H9 (cell line): ENCODE measurements around the gene UBE2L5. TPM values are rescaled to one million over a fixed set of nuclear protein-coding genes. Genes with fewer than 3 reads are reported as not detected.

ENCODE experiments used
- DNase-seq: peaks from one replicate; pipeline ENCODE4 v3.0.0-alpha.2; 2017
- H2AFZ ChIP-seq: one replicate; pipeline ENCODE4 v1.6.1; 2013; ENCODE audit warnings: mild to moderate bottlenecking, low read length, control low read depth, moderate library complexity
- H2AK5ac ChIP-seq: 2 replicates; pipeline ENCODE4 v1.6.1; 2013; ENCODE audit warnings: low read length, control low read depth, mixed read lengths; ENCODE audit not compliant: insufficient read length
- H2BK120ac ChIP-seq: one replicate; pipeline ENCODE4 v1.6.1; 2013; ENCODE audit warnings: low read depth, mild to moderate bottlenecking, low read length, control low read depth, inconsistent platforms; ENCODE audit not compliant: poor library complexity, severe bottlenecking
- H2BK12ac ChIP-seq: 2 replicates; pipeline ENCODE4 v1.6.1; 2013; ENCODE audit warnings: low read length, control low read depth, mixed read lengths, low read depth; ENCODE audit not compliant: insufficient read length
- H2BK15ac ChIP-seq: 2 replicates; pipeline ENCODE4 v1.6.1; 2013; ENCODE audit warnings: low read depth, low read length, control low read depth
- H2BK20ac ChIP-seq: one replicate; pipeline ENCODE4 v1.6.1; 2013; ENCODE audit warnings: low read depth, mild to moderate bottlenecking, low read length, control low read depth, inconsistent platforms; ENCODE audit not compliant: poor library complexity, severe bottlenecking
- H2BK5ac ChIP-seq: 2 replicates; pipeline ENCODE4 v1.6.1; 2013; ENCODE audit warnings: low read length, control low read depth, mixed read lengths; ENCODE audit not compliant: insufficient read length
- H3K14ac ChIP-seq: 2 replicates; pipeline ENCODE4 v1.6.1; 2013; ENCODE audit warnings: low read length, control low read depth; ENCODE audit not compliant: insufficient read depth
- H3K18ac ChIP-seq: 2 replicates; pipeline ENCODE4 v1.6.1; 2013; ENCODE audit warnings: low read depth, mild to moderate bottlenecking, mixed read lengths, low read length, control low read depth; ENCODE audit not compliant: insufficient read length
- H3K23ac ChIP-seq: 2 replicates; pipeline ENCODE4 v1.6.1; 2013; ENCODE audit warnings: low read length, control low read depth, mixed read lengths, low read depth; ENCODE audit not compliant: insufficient read length
- H3K23me2 ChIP-seq: 2 replicates; pipeline ENCODE4 v1.6.1; 2013; ENCODE audit warnings: low read depth, mild to moderate bottlenecking, mixed read lengths, low read length, control low read depth; ENCODE audit not compliant: insufficient read length, poor library complexity, severe bottlenecking
- H3K27ac ChIP-seq: 2 replicates; pipeline ENCODE4 v1.5.1; 2013; ENCODE audit warnings: low read length, control low read depth, mixed read lengths, low read depth; ENCODE audit not compliant: insufficient read length
- H3K27me3 ChIP-seq: 2 replicates; pipeline ENCODE4 v1.6.1; 2013; ENCODE audit warnings: low read length, control low read depth, inconsistent platforms; ENCODE audit not compliant: insufficient read depth
- H3K4ac ChIP-seq: 2 replicates; pipeline ENCODE4 v1.6.1; 2013; ENCODE audit warnings: low read depth, mild to moderate bottlenecking, control low read depth, inconsistent platforms, low read length, moderate library complexity
- H3K4me1 ChIP-seq: 2 replicates; pipeline ENCODE4 v1.6.1; 2013; ENCODE audit warnings: low read length, control low read depth, inconsistent platforms; ENCODE audit not compliant: insufficient read depth
- H3K4me2 ChIP-seq: 2 replicates; pipeline ENCODE4 v1.6.1; 2013; ENCODE audit warnings: low read length, control low read depth, mixed read lengths; ENCODE audit not compliant: insufficient read length, insufficient read depth
- H3K56ac ChIP-seq: 2 replicates; pipeline ENCODE4 v1.6.1; 2013; ENCODE audit warnings: low read depth, mild to moderate bottlenecking, mixed read lengths, low read length, control low read depth; ENCODE audit not compliant: insufficient read length
- H3K79me1 ChIP-seq: 2 replicates; pipeline ENCODE4 v1.6.1; 2013; ENCODE audit warnings: low read depth, mild to moderate bottlenecking, moderate library complexity, low read length, control low read depth, inconsistent platforms; ENCODE audit not compliant: insufficient read depth, poor library complexity, severe bottlenecking
- H3K79me2 ChIP-seq: 2 replicates; pipeline ENCODE4 v1.6.1; 2013; ENCODE audit warnings: low read length, control low read depth, inconsistent platforms; ENCODE audit not compliant: insufficient read depth
- H3K9ac ChIP-seq: 2 replicates; pipeline ENCODE4 v1.6.1; 2013; ENCODE audit warnings: low read length, control low read depth, mixed read lengths; ENCODE audit not compliant: insufficient read length; ENCODE audit errors: extremely low read depth
- H3K9me3 ChIP-seq: one replicate; pipeline ENCODE4 v1.6.1; 2013; ENCODE audit warnings: low read depth, low read length, inconsistent platforms; ENCODE audit not compliant: control insufficient read depth
- H3T11ph ChIP-seq: one replicate; pipeline ENCODE4 v1.6.1; 2013; ENCODE audit warnings: mild to moderate bottlenecking, low read length, control low read depth, inconsistent platforms
- H4K20me1 ChIP-seq: one replicate; pipeline ENCODE4 v1.6.1; 2013; ENCODE audit not compliant: control insufficient read depth, insufficient read length, insufficient read depth
- H4K5ac ChIP-seq: 2 replicates; pipeline ENCODE4 v1.6.1; 2013; ENCODE audit warnings: low read depth, mild to moderate bottlenecking, mixed read lengths, low read length, control low read depth; ENCODE audit not compliant: insufficient read length
- H4K8ac ChIP-seq: replicated peaks from 2 replicates; pipeline ENCODE4 v1.6.1; 2013; ENCODE audit warnings: low read length, control low read depth, mixed read lengths, low read depth; ENCODE audit not compliant: insufficient read length
- H4K91ac ChIP-seq: 2 replicates; pipeline ENCODE4 v1.6.1; 2013; ENCODE audit warnings: low read depth, mild to moderate bottlenecking, moderate library complexity, mixed read lengths, low read length, control low read depth; ENCODE audit not compliant: insufficient read length
- H3K27ac Mint-ChIP-seq, 3 experiments: 2 replicates in 2 of 3; 3 replicates in 1 of 3; pipeline ENCODE4 v1.8.0; 2020 to 2021; ENCODE audit warnings: mixed read lengths in 3 of 3, mild to moderate bottlenecking in 1 of 3, moderate library complexity in 1 of 3
- H3K27me3 Mint-ChIP-seq: 2 replicates; pipeline ENCODE4 v1.8.0; 2021; ENCODE audit warnings: low read depth, mild to moderate bottlenecking, moderate library complexity, mixed read lengths
- H3K36me3 Mint-ChIP-seq, 3 experiments: 2 replicates in 2 of 3; 3 replicates in 1 of 3; pipeline ENCODE4 v1.8.0; 2020 to 2021; ENCODE audit warnings: low read depth in 3 of 3, mixed read lengths in 3 of 3; ENCODE audit not compliant: insufficient read depth in 1 of 3
- H3K4me1 Mint-ChIP-seq, 2 experiments: 2 replicates each; pipeline ENCODE4 v1.8.0; 2020; ENCODE audit warnings: mixed read lengths in 2 of 2
- H3K4me3 Mint-ChIP-seq, 2 experiments: 2 replicates in 1 of 2; 3 replicates in 1 of 2; pipeline ENCODE4 v1.8.0; 2020 to 2021; ENCODE audit warnings: mild to moderate bottlenecking in 2 of 2, mixed read lengths in 2 of 2, moderate library complexity in 1 of 2
- H3K9me3 Mint-ChIP-seq, 2 experiments: 2 replicates in 1 of 2; 3 replicates in 1 of 2; pipeline ENCODE4 v1.8.0; 2020; ENCODE audit warnings: mild to moderate bottlenecking in 2 of 2, mixed read lengths in 2 of 2, moderate library complexity in 1 of 2
- CTCF ChIP-seq: fragments of 200-600 bp; sonication (generic); conservative IDR thresholded peaks from 3 replicates; pipeline ENCODE4 v1.8.0; 2021; ENCODE audit warnings: antibody characterized with exemption, mild to moderate bottlenecking
- WGBS: extraction: QIAGEN DNeasy Blood & Tissue Kit; methylation state at CpG from one replicate; pipeline ENCODE4 v1.1.7; 2013; ENCODE audit warnings: missing lambda C conversion rate, low lambda C conversion rate, mixed read lengths; ENCODE audit not compliant: insufficient read length; ENCODE audit errors: extremely low coverage; 5-methylcytosine and 5-hydroxymethylcytosine counted together
- total RNA-seq: library from RNA; stranded (reverse); gene quantifications from 2 replicates; pipeline ENCODE4 v1.2.1, GENCODE V29; 2021

The UBE2L5 gene
- total RNA-seq, 1 experiment from 2014 or later = 0.20 TPM

GRCh38 chr13:30400376-30400775 is 21.9 kb upstream of the UBE2L5 start:
- Histone ChIP-seq H3T11ph (no peak overlapping the region), H3K23me2 (peaks cover 3% of the 10 kb centered on the region), H3K27me3 (no peaks in the 10 kb centered on the region), H3K4me1 (peaks cover 2% of the 10 kb centered on the region; the same call in 1 of the 2 replicates), H4K5ac (no peak overlapping the region), H3K18ac (no peak overlapping the region), H3K9me3 (no peaks in the 10 kb centered on the region), H3K27ac (no peak overlapping the region), H3K79me2 (no peaks in the 10 kb centered on the region), H3K79me1 (no peaks in the 10 kb centered on the region), H3K4me2 (no peak overlapping the region), H4K91ac (no peak overlapping the region), H2BK5ac (no peak overlapping the region), H3K14ac (no peak overlapping the region), H3K9ac (no peak overlapping the region), H4K8ac (no peak overlapping the region), H2BK15ac (no peak overlapping the region), H2BK120ac (no peak overlapping the region), H3K56ac (no peak overlapping the region), H2AFZ (no peak overlapping the region), H3K4ac (no peak overlapping the region), H2BK12ac (no peak overlapping the region), H4K20me1 (no peaks in the 10 kb centered on the region), H2BK20ac (no peak overlapping the region), H2AK5ac (no peak overlapping the region), H3K23ac (no peak overlapping the region)
- Mint-ChIP-seq H3K27me3 (peaks cover under 1% of the 10 kb centered on the region), H3K4me3 (no peak overlapping the region), H3K9me3 (no peaks in the 10 kb centered on the region), H3K27ac (no peak overlapping the region), H3K36me3 (no peaks in the 10 kb centered on the region), H3K4me1 (peaks cover 21 to 25% of the 10 kb centered on the region in 2 experiments)
- no peak for DNase-seq
- TF ChIP-seq CTCF = no peak
- WGBS = no CpG with 5 or more reads among the region's 2 CpGs
